Hematopoietic multipotent progenitor cell (in vitro differentiated cells): Measurements from ENCODE around the gene BBLN. TPM values are rescaled to one million over a fixed set of nuclear protein-coding genes. Genes with fewer than 3 reads are reported as not detected.

Source experiments
- DNase-seq, 3 donors: peaks; one replicate each; pipeline ENCODE4 v3.0.0-alpha.2; 2011 to 2015; ENCODE audit warnings: low read depth in 2 of 3, low spot score in 2 of 3
- total RNA-seq: library from RNA; depleted of rRNA; stranded (reverse); fragments of >200 nt; gene quantifications from one replicate; pipeline ENCODE4 v1.2.3, GENCODE V29; 2012

Gene BBLN
- total RNA-seq, 1 donor = 109 TPM

- DNase-seq = no peak
These were observed 16.4 kb upstream of the BBLN start for GRCh38 chr9:128143525-128144238.

- DNase-seq = no peak
These were observed 15.6 kb upstream of the BBLN start for GRCh38 chr9:128144239-128145181.

GRCh38 chr9:128145536-128145935 is 14.5 kb upstream of the BBLN start:
- no peak for DNase-seq

GRCh38 chr9:128145951-128146351 is 14.1 kb upstream of the BBLN start:
- no peak for DNase-seq

- no peak for DNase-seq
These were observed 13.4 kb upstream of the BBLN start for GRCh38 chr9:128146591-128147120.

- DNase-seq = no peak
These were observed 11.5 kb upstream of the BBLN start for GRCh38 chr9:128148509-128149000.

- no peak for DNase-seq
These were observed 10.9 kb upstream of the BBLN start, which contains the start of gene LCN2 for GRCh38 chr9:128149001-128149701. Gene LCN2 (plus strand): TSS chr9:128149453. CDS start chr9:128149526, 73 bp downstream.

GRCh38 chr9:128149951-128150593 is 10.0 kb upstream of the BBLN start:
- DNase-seq = peak in 2 of 3 donors; percentile 62 to 83

- peak in 1 of 3 donors; percentile 48 for DNase-seq
These were observed 9.3 kb upstream of the BBLN start for GRCh38 chr9:128150594-128151308.

GRCh38 chr9:128151309-128152132 is 8.5 kb upstream of the BBLN start:
- no peak for DNase-seq

- DNase-seq = no peak
These were observed 7.7 kb upstream of the BBLN start for GRCh38 chr9:128152133-128153059.

GRCh38 chr9:128153060-128153946 is 6.8 kb upstream of the BBLN start:
- no peak for DNase-seq

GRCh38 chr9:128153947-128154695 is 5.9 kb upstream of the BBLN start:
- DNase-seq = no peak

- DNase-seq = no peak
These were observed 4.1 kb upstream of the BBLN start for GRCh38 chr9:128155736-128156500.

- peak; percentile 31 to 69 (median 54) for DNase-seq
These were observed 612 bp upstream of the BBLN start for GRCh38 chr9:128159522-128159783.
